Measurements from ENCODE around the gene SLC39A11. TPM values are rescaled to one million over a fixed set of nuclear protein-coding genes. Genes with fewer than 3 reads are reported as not detected.

The SLC39A11 gene
- total and polyA plus RNA-seq, 2 of the 13 experiments (the other 11 are each of a cell fraction or from before 2014, with no cell fraction given): 17.2 to 31.5 TPM

DNA sequence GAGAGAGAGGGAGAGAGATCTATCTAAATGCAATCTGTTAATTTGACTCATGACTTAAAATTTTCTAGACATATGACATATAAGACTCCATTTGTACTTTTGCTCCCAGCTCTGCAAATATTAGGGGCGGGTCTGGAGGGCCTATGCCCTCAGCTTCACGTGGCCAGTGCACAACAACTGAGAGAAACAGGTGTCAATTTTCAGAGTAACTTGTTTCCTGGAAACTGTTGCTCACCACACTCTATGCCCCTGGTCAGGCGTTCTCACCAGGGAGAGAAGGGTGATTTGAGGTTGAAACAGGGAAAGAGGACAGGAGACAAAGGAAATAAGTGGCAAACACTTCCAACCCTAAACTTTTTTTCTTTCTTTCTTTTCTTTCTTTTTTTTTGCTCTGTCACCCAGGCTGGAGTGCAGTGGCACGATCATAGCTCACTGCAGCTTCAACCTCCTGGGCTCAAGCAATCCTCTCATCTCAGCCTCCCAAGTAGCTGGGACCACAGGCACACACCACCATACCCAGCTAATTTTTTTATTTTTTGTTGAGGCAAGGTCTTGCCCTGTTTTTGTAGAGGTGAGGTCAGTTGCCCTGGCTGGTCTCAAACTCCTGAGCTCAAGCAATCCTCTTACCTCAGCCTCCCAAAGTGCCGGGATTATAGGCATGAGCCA is 270.0 kb downstream of the SLC39A11 start (continued):
- 0 out of 2 replicates have a peak, but pooled peaks have one; percentile 35 for TF ChIP-seq FOXK2 (IDR thresholded peaks at IDR 0.05)
- no peak for TF ChIP-seq ZBTB20 (CRISPR knock-in tag; IDR thresholded peaks at IDR 0.05; ENCODE audit: borderline replicate concordance, low read depth)
- TF ChIP-seq ELF3 (CRISPR knock-in tag; IDR thresholded peaks at IDR 0.05): peak; percentile 96
- TF ChIP-seq BHLHE40 (IDR thresholded peaks at IDR 0.05; ENCODE audit: low read length): peak; percentile 58
- TF ChIP-seq, protein P1, sequence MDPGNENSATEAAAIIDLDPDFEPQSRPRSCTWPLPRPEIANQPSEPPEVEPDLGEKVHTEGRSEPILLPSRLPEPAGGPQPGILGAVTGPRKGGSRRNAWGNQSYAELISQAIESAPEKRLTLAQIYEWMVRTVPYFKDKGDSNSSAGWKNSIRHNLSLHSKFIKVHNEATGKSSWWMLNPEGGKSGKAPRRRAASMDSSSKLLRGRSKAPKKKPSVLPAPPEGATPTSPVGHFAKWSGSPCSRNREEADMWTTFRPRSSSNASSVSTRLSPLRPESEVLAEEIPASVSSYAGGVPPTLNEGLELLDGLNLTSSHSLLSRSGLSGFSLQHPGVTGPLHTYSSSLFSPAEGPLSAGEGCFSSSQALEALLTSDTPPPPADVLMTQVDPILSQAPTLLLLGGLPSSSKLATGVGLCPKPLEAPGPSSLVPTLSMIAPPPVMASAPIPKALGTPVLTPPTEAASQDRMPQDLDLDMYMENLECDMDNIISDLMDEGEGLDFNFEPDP (CRISPR knock-in tag; conservative IDR thresholded peaks at IDR 0.05): no peak
- TF ChIP-seq ZNF557 (CRISPR knock-in tag; IDR thresholded peaks at IDR 0.05): no peak
- TF ChIP-seq YY1 (IDR thresholded peaks at IDR 0.05; ENCODE audit: insufficient read depth, insufficient replicate concordance, low read depth, low read length): no peak
- TF ChIP-seq ZNF451 (CRISPR knock-in tag; IDR thresholded peaks at IDR 0.05): no peak
- TF ChIP-seq ARNTL (CRISPR knock-in tag; IDR thresholded peaks at IDR 0.05): peak; percentile 88
- TF ChIP-seq, protein P2, sequence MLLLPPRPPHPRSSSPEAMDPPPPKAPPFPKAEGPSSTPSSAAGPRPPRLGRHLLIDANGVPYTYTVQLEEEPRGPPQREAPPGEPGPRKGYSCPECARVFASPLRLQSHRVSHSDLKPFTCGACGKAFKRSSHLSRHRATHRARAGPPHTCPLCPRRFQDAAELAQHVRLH (CRISPR knock-in tag; IDR thresholded peaks at IDR 0.05; ENCODE audit: borderline replicate concordance, low read depth): peak; percentile 35; the same call in 1 of the 2 replicates
- TF ChIP-seq FOXJ3 (CRISPR knock-in tag; IDR thresholded peaks at IDR 0.05; ENCODE audit: borderline replicate concordance): no peak
- TF ChIP-seq ZNF335 (CRISPR knock-in tag; IDR thresholded peaks at IDR 0.05): 0 out of 2 replicates have a peak, but pooled peaks have one; percentile 40
- TF ChIP-seq RFXANK (CRISPR knock-in tag; IDR thresholded peaks at IDR 0.05): no peak
- TF ChIP-seq ZNF567 (CRISPR knock-in tag; IDR thresholded peaks at IDR 0.05; ENCODE audit: borderline replicate concordance): no peak
- TF ChIP-seq, protein P3, sequence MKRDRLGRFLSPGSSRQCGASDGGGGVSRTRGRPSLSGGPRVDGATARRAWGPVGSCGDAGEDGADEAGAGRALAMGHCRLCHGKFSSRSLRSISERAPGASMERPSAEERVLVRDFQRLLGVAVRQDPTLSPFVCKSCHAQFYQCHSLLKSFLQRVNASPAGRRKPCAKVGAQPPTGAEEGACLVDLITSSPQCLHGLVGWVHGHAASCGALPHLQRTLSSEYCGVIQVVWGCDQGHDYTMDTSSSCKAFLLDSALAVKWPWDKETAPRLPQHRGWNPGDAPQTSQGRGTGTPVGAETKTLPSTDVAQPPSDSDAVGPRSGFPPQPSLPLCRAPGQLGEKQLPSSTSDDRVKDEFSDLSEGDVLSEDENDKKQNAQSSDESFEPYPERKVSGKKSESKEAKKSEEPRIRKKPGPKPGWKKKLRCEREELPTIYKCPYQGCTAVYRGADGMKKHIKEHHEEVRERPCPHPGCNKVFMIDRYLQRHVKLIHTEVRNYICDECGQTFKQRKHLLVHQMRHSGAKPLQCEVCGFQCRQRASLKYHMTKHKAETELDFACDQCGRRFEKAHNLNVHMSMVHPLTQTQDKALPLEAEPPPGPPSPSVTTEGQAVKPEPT (CRISPR knock-in tag; IDR thresholded peaks at IDR 0.05; ENCODE audit: low read depth): 0 out of 2 replicates have a peak, but pooled peaks have one; percentile 38
- TF ChIP-seq, protein P4, sequence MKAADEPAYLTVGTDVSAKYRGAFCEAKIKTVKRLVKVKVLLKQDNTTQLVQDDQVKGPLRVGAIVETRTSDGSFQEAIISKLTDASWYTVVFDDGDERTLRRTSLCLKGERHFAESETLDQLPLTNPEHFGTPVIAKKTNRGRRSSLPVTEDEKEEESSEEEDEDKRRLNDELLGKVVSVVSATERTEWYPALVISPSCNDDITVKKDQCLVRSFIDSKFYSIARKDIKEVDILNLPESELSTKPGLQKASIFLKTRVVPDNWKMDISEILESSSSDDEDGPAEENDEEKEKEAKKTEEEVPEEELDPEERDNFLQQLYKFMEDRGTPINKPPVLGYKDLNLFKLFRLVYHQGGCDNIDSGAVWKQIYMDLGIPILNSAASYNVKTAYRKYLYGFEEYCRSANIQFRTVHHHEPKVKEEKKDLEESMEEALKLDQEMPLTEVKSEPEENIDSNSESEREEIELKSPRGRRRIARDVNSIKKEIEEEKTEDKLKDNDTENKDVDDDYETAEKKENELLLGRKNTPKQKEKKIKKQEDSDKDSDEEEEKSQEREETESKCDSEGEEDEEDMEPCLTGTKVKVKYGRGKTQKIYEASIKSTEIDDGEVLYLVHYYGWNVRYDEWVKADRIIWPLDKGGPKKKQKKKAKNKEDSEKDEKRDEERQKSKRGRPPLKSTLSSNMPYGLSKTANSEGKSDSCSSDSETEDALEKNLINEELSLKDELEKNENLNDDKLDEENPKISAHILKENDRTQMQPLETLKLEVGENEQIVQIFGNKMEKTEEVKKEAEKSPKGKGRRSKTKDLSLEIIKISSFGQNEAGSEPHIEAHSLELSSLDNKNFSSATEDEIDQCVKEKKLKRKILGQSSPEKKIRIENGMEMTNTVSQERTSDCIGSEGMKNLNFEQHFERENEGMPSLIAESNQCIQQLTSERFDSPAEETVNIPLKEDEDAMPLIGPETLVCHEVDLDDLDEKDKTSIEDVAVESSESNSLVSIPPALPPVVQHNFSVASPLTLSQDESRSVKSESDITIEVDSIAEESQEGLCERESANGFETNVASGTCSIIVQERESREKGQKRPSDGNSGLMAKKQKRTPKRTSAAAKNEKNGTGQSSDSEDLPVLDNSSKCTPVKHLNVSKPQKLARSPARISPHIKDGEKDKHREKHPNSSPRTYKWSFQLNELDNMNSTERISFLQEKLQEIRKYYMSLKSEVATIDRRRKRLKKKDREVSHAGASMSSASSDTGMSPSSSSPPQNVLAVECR (CRISPR knock-in tag; IDR thresholded peaks at IDR 0.05; ENCODE audit: borderline replicate concordance): peak; percentile 43; the same call in 1 of the 2 replicates
- TF ChIP-seq, protein P5, sequence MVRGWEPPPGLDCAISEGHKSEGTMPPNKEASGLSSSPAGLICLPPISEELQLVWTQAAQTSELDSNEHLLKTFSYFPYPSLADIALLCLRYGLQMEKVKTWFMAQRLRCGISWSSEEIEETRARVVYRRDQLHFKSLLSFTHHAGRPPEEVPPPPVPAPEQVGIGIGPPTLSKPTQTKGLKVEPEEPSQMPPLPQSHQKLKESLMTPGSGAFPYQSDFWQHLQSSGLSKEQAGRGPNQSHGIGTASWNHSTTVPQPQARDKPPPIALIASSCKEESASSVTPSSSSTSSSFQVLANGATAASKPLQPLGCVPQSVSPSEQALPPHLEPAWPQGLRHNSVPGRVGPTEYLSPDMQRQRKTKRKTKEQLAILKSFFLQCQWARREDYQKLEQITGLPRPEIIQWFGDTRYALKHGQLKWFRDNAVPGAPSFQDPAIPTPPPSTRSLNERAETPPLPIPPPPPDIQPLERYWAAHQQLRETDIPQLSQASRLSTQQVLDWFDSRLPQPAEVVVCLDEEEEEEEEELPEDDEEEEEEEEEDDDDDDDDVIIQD (CRISPR knock-in tag; IDR thresholded peaks at IDR 0.05; ENCODE audit: low read depth): peak; percentile 73; the same call in 1 of the 2 replicates
- TF ChIP-seq ZFP62 (CRISPR knock-in tag; IDR thresholded peaks at IDR 0.05): no peak
- no peak for TF ChIP-seq ZBTB3 (CRISPR knock-in tag; IDR thresholded peaks at IDR 0.05; ENCODE audit: borderline replicate concordance, low read depth)
- no peak for TF ChIP-seq NFKB2 (CRISPR knock-in tag; IDR thresholded peaks at IDR 0.05; ENCODE audit: borderline replicate concordance)
- peak; percentile 53; the same call in 1 of the 2 replicates for TF ChIP-seq FOXA3 (CRISPR knock-in tag; IDR thresholded peaks at IDR 0.05)

All from HepG2 (cell line).